ENCODE measurements around the gene SLC25A17.
"Not testable (repeated sequence)": the region's sequence is repeated elsewhere in the genome, so short reads cannot be mapped to it uniquely, and the experiment has no call there.

The SLC25A17 gene

DNA sequence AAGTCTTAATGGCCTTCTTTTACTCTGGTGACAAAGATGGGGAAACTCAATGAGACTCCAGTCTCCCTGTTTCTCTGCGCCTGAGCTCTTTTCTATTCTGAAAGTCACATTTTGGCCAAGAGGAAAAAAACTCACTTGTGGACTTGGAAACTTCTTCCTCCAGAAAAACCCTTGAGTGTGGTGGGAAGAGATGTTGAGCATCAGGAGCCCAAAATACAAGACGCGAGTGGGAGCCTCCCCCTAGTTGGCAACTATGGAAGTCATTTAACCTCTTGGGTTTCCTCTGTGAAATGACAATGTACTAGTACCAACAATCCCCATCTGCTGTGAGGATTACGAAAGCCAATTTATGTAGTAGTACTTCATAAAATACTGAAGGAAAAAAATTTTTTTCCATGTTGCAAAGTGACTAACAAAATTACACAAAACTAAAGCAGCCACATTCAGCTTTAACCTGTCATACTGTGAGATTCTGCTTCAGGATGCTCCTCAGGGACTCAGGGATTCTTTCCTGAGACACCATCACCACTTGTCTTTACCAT lies 524 bp upstream of the SLC25A17 start:
- peak; percentile 46 for DNase-seq (ENCODE audit: low read depth)

DNA sequence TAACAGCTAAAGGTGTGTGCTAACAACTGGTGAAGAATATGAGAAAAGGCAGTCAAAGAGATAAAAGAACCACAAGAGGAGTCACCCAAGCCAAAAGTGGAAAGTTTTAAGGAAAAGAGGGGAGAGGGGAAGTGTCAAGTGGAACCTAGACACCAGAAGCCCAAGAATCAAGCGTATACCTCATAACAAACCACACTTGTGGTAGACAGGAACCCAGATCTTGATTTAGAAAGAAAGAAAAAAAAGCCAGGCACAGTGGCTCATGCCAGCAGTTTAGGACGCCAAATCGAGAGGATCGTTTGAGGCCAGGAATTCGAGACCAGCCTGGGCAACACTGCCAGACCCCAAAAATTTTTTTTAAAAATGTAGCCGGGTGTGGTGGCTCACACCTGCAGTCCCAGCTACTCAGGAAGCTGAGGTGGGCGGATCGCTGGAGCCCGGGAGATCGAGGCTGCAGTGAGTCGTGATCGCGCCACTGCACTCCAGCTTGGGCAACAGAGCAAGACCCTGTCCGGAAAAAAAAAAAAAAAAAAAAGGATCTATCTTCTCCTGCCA lies 877 bp downstream of the SLC25A17 start:
- DNase-seq (ENCODE audit: low read depth) = no peak

DNA sequence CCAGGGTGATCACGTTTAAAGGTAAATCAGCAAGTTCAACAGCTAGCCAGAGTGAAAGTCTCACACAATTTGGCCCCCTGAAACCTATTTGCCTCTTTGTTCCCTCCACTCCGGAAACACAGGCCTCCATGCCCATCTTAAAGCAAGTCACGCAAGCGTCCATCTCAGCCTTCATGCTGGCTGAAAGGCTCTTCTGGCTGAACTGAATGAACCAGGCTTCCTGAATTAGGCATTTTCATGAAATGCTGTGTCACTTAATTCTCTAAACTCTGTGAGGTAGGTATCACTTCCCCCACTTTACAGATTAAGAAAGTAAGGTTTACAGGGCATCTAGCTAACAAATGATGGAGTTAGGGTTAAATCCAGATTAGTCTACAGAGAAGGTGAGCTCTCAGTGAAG lies 1.4 kb downstream of the SLC25A17 start:
- DNase-seq (ENCODE audit: low read depth) = no peak

DNA sequence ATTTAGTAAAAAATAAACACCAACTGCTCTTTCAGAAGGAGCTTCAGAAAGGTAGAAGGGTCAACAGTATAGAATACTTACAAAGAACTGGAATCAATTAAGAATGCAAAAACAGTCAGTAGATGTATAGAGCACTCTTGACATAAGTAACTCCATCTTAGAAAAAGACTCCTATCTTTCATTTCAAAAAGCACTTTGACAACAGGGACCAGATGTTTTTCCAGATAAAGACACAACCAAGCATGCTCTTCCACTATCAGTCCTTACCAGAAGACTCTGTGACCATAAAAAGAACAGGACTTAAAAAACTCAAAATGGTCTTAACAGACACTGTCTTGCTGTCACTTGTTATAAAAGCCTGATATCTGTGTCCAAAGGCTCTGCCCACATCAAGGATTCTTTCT lies 5.2 kb downstream of the SLC25A17 start:
- no peak for DNase-seq (ENCODE audit: low read depth)

- DNase-seq (ENCODE audit: low read depth) = no peak
These were observed 10.9 kb downstream of the SLC25A17 start for GRCh38 chr22:40808018-40808841.

DNA sequence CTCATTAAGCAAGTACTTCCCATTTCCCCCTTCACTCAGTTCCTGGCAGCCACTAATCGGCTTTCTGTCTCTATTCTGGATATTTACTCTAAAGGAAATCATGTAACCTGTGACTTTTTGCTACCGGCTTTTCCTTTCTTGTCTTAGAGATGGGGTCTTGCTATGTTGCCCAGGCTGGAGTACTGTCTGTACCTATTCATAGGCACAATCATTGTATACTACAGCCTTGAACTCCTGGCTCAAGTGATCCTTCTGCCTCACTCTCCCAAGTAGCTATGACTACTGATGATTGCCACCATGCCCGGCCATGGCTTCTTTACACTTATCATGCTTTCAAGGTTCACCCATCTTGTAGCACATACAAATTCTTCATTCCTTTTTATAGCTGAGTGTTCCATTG lies 12.4 kb downstream of the SLC25A17 start:
- DNase-seq (ENCODE audit: low read depth) = no peak

DNA sequence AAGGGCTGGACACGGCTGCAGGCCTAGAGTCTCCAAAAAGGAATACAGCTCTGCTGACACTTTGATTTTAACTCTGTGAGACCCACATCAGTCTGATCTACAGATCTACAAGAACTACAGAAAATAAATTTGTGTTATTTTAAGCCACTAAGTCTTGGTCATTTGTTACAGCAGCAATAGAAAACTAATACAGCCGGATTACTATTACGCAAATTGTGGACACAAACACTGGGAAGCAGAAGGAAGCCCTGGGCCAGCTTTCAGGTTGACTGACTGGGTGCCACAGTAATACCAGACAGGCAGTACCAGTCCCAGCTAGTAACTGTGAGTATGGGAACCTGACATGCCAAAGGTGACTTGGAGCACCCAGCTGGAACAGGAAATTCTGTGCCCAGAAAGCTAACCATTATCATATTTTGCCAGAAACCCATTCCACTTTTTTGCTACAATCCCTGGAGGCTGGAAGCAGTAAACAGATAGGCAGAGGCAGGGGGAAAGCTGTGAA lies 13.4 kb downstream of the SLC25A17 start:
- no peak for DNase-seq (ENCODE audit: low read depth)

DNA sequence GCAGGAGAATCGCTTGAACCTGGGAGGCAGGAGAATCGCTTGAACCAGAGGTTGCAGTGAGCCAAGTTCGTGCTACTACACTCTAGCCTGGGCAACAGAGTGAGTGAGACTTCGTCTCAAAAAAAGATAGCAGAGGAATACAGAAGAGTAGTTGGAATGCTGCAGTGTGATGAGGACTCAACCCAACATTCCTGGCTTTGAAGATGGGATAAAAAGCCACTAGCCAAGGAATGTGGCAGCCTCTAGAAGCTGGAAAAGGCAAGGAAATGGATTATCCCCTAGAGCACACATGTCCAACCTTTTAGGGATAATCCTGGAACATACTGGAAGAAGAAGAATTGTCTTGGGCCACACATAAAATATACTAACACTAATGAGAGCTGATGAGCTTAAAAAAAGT lies 13.9 kb downstream of the SLC25A17 start:
- no peak for DNase-seq (ENCODE audit: low read depth)

GRCh38 chr22:40803321-40803720 lies 15.8 kb downstream of the SLC25A17 start:
- no peak for DNase-seq (ENCODE audit: low read depth)

- no peak for DNase-seq (ENCODE audit: low read depth)
These were observed 20.1 kb downstream of the SLC25A17 start for GRCh38 chr22:40799008-40799407.

DNA sequence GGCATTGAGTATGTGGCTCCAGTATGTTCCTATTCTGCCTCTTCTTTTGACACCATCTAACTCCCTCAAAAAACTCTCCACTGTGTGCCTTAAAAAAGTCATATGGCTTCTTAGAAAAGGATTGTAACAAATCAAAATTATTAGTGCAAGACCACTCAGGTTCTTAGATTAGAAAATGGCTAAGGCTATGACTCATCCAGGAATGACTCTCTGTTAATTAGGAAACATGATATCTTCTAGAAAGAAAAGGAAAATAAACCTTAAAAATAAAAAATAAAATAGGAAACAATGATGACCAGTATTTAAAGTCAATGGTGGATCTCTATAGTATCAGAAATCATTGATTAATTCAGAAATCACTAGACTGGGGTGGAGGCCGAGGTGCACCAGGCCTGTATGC lies 21.7 kb downstream of the SLC25A17 start:
- DNase-seq (ENCODE audit: low read depth) = no peak

GRCh38 chr22:40792451-40792850 lies 26.7 kb downstream of the SLC25A17 start:
- DNase-seq (ENCODE audit: low read depth) = no peak

GRCh38 chr22:40791241-40791640 lies 27.9 kb downstream of the SLC25A17 start:
- no peak for DNase-seq (ENCODE audit: low read depth)

- no peak for DNase-seq (ENCODE audit: low read depth)
These were observed 30.0 kb downstream of the SLC25A17 start for GRCh38 chr22:40789131-40789530.

- DNase-seq (ENCODE audit: low read depth) = no peak
These were observed 36.6 kb downstream of the SLC25A17 start for GRCh38 chr22:40782521-40782920.

GRCh38 chr22:40781749-40782148 lies 37.4 kb downstream of the SLC25A17 start:
- not testable (repeated sequence) for DNase-seq (ENCODE audit: low read depth)

GRCh38 chr22:40769761-40770160 lies 49.4 kb downstream of the SLC25A17 start:
- DNase-seq (ENCODE audit: low read depth) = no peak

GRCh38 chr22:40768206-40768605 lies 50.9 kb downstream of the SLC25A17 start:
- no peak for DNase-seq (ENCODE audit: low read depth)

GRCh38 chr22:40766956-40767355 lies 52.2 kb downstream of the SLC25A17 start:
- no peak for DNase-seq (ENCODE audit: low read depth)

GRCh38 chr22:40764763-40765441 lies 54.2 kb downstream of the SLC25A17 start:
- DNase-seq (ENCODE audit: low read depth) = no peak

DNA sequence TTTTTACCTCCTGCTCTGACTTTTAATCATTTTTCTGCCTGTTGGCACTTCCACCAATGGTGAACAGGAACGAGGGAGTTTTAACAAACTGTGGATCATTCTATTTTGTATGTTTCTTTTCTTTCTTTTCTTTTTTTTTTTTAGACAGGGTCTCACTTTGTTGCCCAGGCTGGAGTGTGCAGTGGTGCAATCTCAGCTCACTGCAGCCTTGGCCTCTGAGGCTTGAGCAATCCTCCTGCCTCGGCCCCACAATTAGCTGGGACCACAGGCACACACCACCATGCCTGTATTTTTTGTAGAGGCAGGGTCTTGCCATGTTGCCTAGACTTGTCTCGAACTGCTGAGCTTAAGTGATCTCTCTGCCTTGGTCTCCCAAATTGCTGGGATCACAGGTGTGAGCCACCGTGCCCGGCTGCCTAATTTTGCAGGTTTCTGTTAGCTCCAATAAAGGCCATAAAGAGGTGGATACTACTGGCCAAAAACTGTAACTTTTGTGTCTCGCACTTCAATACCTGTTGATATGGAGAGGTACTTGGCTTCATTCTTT lies 59.8 kb downstream of the SLC25A17 start:
- no peak for DNase-seq (ENCODE audit: low read depth)

GRCh38 chr22:40758851-40759250 lies 60.3 kb downstream of the SLC25A17 start:
- DNase-seq (ENCODE audit: low read depth) = not testable (repeated sequence)

Data from fibroblast of gingiva (primary cell).